Lower leg skin (tissue), 4 donors: ENCODE data around the gene ABR. TPM values are rescaled to one million over a fixed set of nuclear protein-coding genes. Genes with fewer than 3 reads are reported as not detected.

ENCODE experiments used
- DNase-seq, 2 donors: peaks; one replicate each; pipeline ENCODE4 v3.0.0-alpha.2; 2019; ENCODE audit warnings: low spot score in 2 of 2
- H3K4me3 ChIP-seq: fragments of 200-600 bp; sonication (generic); 2 replicates; pipeline ENCODE4 v1.5.1; 2017; ENCODE audit warnings: mild to moderate bottlenecking, low read depth; ENCODE audit not compliant: poor library complexity, severe bottlenecking
- POLR2A ChIP-seq, 2 donors: fragments of 450-650 bp; IDR thresholded peaks; one replicate each; pipeline ENCODE4 v1.6.1; 2016 to 2017; ENCODE audit warnings: antibody characterized with exemption in 2 of 2, mild to moderate bottlenecking in 1 of 2, moderate library complexity in 1 of 2
- WGBS, 2 donors: methylation state at CpG; one replicate each; pipeline ENCODE4 v1.1.5; 2018; 5-methylcytosine and 5-hydroxymethylcytosine counted together
- intact Hi-C: fragments of 100-400 bp; cut with DNase I; formaldehyde crosslinking; loops from one replicate; pipeline ENCODE4 v1.15.0; 2023; ENCODE audit warnings: low total_unique reads
- total RNA-seq, 4 donors: library from RNA; depleted of rRNA; stranded (reverse); fragments of >200 nt; gene quantifications; one replicate each; pipeline ENCODE4 v1.1.0, GENCODE V29; 2016
- TF ChIP-seq, protein P1 (sequence below), 3 donors: fragments of 450-650 bp; IDR thresholded peaks; one replicate each; pipeline ENCODE4 v1.5.1; 2016; ENCODE audit warnings: antibody characterized with exemption in 3 of 3, mild to moderate bottlenecking in 3 of 3, moderate library complexity in 2 of 3

ABR gene
- total RNA-seq, 4 donors from 2014 or later: 60.9 to 98.8 (median 88.3) TPM

DNA sequence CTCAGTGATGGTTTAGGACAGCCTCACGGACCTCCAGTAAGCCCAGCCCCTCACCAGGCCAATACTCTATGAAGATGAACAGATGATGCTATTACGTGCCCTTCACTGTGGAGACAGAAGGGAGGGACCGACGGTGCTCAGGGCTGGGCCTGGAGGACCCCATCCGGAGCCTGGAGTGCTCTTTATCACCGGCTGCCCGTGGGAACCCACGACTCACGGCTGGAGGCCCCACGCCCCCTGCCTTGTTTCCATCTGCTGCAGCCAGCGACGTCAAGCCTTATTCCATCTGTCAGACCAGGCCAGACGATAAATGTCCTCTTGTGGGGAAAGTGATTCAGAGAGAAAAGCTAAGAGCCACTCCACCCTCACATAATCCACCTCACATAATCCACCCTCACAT lies 186.8 kb downstream of the ABR start:
- H3K4me3 ChIP-seq: no peak overlapping the region
- no peak for DNase-seq
- intact Hi-C loops: no loop called here
- TF ChIP-seq POLR2A (IDR thresholded peaks at IDR 0.05): no peak
- TF ChIP-seq, protein P1, sequence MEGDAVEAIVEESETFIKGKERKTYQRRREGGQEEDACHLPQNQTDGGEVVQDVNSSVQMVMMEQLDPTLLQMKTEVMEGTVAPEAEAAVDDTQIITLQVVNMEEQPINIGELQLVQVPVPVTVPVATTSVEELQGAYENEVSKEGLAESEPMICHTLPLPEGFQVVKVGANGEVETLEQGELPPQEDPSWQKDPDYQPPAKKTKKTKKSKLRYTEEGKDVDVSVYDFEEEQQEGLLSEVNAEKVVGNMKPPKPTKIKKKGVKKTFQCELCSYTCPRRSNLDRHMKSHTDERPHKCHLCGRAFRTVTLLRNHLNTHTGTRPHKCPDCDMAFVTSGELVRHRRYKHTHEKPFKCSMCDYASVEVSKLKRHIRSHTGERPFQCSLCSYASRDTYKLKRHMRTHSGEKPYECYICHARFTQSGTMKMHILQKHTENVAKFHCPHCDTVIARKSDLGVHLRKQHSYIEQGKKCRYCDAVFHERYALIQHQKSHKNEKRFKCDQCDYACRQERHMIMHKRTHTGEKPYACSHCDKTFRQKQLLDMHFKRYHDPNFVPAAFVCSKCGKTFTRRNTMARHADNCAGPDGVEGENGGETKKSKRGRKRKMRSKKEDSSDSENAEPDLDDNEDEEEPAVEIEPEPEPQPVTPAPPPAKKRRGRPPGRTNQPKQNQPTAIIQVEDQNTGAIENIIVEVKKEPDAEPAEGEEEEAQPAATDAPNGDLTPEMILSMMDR (IDR thresholded peaks at IDR 0.05): no peak
- 61 to 72% methylated on average over 13 of the region's 13 CpGs for WGBS, 2 donors

DNA sequence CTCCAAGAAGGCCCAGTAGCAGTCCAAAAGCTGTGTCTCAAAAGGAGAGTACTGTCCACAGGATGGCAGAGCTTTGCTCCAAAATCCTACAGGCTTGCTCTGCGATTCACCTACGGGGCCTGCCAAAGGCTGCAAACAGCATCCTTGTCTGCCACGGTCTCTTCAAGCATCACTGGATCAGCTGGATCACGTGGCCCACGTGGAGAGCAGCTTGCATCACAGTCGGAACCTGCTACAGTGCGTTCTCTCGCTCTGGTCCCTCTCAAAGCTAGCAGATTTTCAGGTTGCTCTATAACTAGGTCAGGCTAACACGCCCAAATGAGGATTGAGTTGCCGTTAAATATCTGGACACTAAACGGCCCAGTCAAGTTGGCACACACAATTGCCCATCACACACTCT lies 191.2 kb downstream of the ABR start:
- intact Hi-C loops: no loop called here
- 82 to 91% methylated on average over 10 to 11 of the region's 11 CpGs for WGBS, 2 donors
- no peak for DNase-seq
- no peak overlapping the region for H3K4me3 ChIP-seq
- no peak for TF ChIP-seq POLR2A (IDR thresholded peaks at IDR 0.05)
- TF ChIP-seq, protein P1 (IDR thresholded peaks at IDR 0.05): no peak

DNA sequence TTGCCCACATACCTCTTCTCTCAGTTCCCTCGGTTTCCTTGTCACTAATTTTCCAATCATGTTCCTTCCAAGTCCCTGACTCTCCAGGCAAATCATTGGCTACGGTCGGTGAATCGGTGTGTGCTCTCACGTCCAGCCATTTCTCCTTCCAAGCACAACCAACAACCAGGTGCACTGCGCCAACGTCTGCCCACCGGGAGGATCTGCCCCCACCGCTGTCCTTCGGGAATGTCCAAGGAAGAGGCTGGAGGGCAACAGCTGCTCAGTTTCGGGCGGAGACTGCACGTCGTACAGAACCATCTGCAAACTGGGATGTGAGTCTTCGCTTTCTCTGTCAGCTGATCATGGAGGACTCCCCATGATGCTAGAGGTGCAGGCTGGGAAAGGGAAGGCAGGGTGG lies 191.8 kb downstream of the ABR start:
- H3K4me3 ChIP-seq: no peak overlapping the region
- intact Hi-C loops: no loop called here
- no peak for DNase-seq
- 92% methylated on average over 15 of the region's 15 CpGs for WGBS, 2 donors
- TF ChIP-seq POLR2A (IDR thresholded peaks at IDR 0.05): no peak
- TF ChIP-seq, protein P1 (IDR thresholded peaks at IDR 0.05): no peak

- no peak overlapping the region for H3K4me3 ChIP-seq
- intact Hi-C loops: no loop called here
- TF ChIP-seq, protein P1 (IDR thresholded peaks at IDR 0.05): no peak
- TF ChIP-seq POLR2A (IDR thresholded peaks at IDR 0.05): no peak
- WGBS, 2 donors: 81 to 91% methylated on average over 6 of the region's 6 CpGs
- no peak for DNase-seq
These were observed 193.4 kb downstream of the ABR start for GRCh38 chr17:986322-986929.

GRCh38 chr17:983921-984320 lies 195.9 kb downstream of the ABR start:
- no peak for TF ChIP-seq POLR2A (IDR thresholded peaks at IDR 0.05)
- TF ChIP-seq, protein P1 (IDR thresholded peaks at IDR 0.05): no peak
- no peak for DNase-seq
- intact Hi-C loops: no loop called here
- no peak overlapping the region for H3K4me3 ChIP-seq
- 52 to 57% methylated on average over 3 of the region's 3 CpGs for WGBS, 2 donors

GRCh38 chr17:981292-981658 lies 198.5 kb downstream of the ABR start:
- intact Hi-C loops: loop anchor here (2.0 kb wide), 1 partner anchor 184 kb away; no protein-coding TSS in a partner anchor
- H3K4me3 ChIP-seq: no peak overlapping the region
- no peak for DNase-seq
- TF ChIP-seq, protein P1 (IDR thresholded peaks at IDR 0.05): no peak
- no peak for TF ChIP-seq POLR2A (IDR thresholded peaks at IDR 0.05)
- WGBS, 2 donors: 35 to 37% methylated on average over 10 of the region's 10 CpGs
